H1 (cell line): ENCODE data around the gene CFAP74. TPM values are rescaled to one million over a fixed set of nuclear protein-coding genes. Genes with fewer than 3 reads are reported as not detected.

Source experiments
- CTCF ChIA-PET: fragments of 300-600 bp; sonication (Branson Sonifier 250); formaldehyde crosslinking; loops from one replicate; lab custom pipeline; 2021; ENCODE audit not compliant: partially characterized antibody; lab: Charles Lee
- POLR2A ChIA-PET: fragments of 300-600 bp; sonication (Branson Sonifier 250); formaldehyde crosslinking; loops from one replicate; lab custom pipeline; 2021; ENCODE audit warnings: inconsistent platforms; ENCODE audit not compliant: partially characterized antibody; lab: Charles Lee
- DNase-seq, 2 experiments: peaks; one replicate each; pipeline versions ENCODE4 v3.0.0 to v3.0.0-alpha.2; 2010 to 2022; ENCODE audit warnings: low spot score in 2 of 2, low read depth in 1 of 2, mixed read lengths in 1 of 2
- FAIRE-seq: peaks from 2 replicates; lab custom pipeline; 2011; peaks lifted over from hg19 to GRCh38; lab: Jason Lieb, UNC
- H2AFZ ChIP-seq: 2 replicates; pipeline ENCODE4 v1.8.1; 2012; ENCODE audit warnings: low read length, inconsistent platforms
- H2AK5ac ChIP-seq: 2 replicates; pipeline ENCODE4 v1.6.1; 2013; ENCODE audit warnings: low read depth, low read length
- H2BK120ac ChIP-seq: replicated peaks from 2 replicates; pipeline ENCODE3; 2013; ENCODE audit warnings: low read depth, low read length, inconsistent platforms
- H2BK12ac ChIP-seq: 2 replicates; pipeline ENCODE4 v1.6.1; 2013; ENCODE audit warnings: low read depth, low read length
- H2BK15ac ChIP-seq: 2 replicates; pipeline ENCODE4 v1.6.1; 2013; ENCODE audit warnings: low read length
- H2BK20ac ChIP-seq: 2 replicates; pipeline ENCODE4 v1.6.1; 2013; ENCODE audit warnings: low read length
- H2BK5ac ChIP-seq: 2 replicates; pipeline ENCODE4 v1.6.1; 2013; ENCODE audit warnings: low read depth, low read length
- H3K14ac ChIP-seq: 2 replicates; pipeline ENCODE4 v1.6.1; 2013; ENCODE audit warnings: inconsistent platforms; ENCODE audit not compliant: insufficient read length
- H3K18ac ChIP-seq: 2 replicates; pipeline ENCODE4 v1.6.1; 2013; ENCODE audit warnings: low read length; ENCODE audit errors: extremely low read depth
- H3K23ac ChIP-seq: 2 replicates; pipeline ENCODE4 v1.6.1; 2013; ENCODE audit warnings: inconsistent platforms; ENCODE audit not compliant: insufficient read length
- H3K23me2 ChIP-seq: 2 replicates; pipeline ENCODE4 v1.6.1; 2013; ENCODE audit warnings: low read depth, low read length
- H3K27ac ChIP-seq: 2 replicates; pipeline ENCODE4 v1.6.1; 2011; ENCODE audit warnings: low read depth, low read length, inconsistent platforms
- H3K27me3 ChIP-seq, 4 experiments: replicated peaks in 1 of 4; 1 replicate in 1 of 4; 2 replicates in 3 of 4; pipeline versions ENCODE4 v1.6.1 to v1.8.1; 2011 to 2013; ENCODE audit warnings: low read length in 3 of 4, mild to moderate bottlenecking in 3 of 4, inconsistent platforms in 2 of 4, mixed read lengths in 2 of 4, moderate library complexity in 1 of 4; ENCODE audit not compliant: control insufficient read depth in 3 of 4, insufficient read depth in 3 of 4; ENCODE audit errors: extremely low read depth in 1 of 4
- H3K36me3 ChIP-seq, 4 experiments: 2 replicates each; pipeline versions ENCODE4 v1.6.1 to v1.8.1; 2011 to 2013; ENCODE audit warnings: mild to moderate bottlenecking in 4 of 4, low read length in 3 of 4, moderate library complexity in 2 of 4, control low read depth in 1 of 4, inconsistent platforms in 1 of 4; ENCODE audit not compliant: insufficient read depth in 4 of 4, control insufficient read depth in 2 of 4
- H3K4ac ChIP-seq: replicated peaks from 2 replicates; pipeline ENCODE3; 2013; ENCODE audit warnings: low read length, low read depth, mixed read lengths, inconsistent platforms; ENCODE audit not compliant: insufficient read length
- H3K4me1 ChIP-seq, 4 experiments: replicated peaks in 1 of 4; 1 replicate in 1 of 4; 2 replicates in 3 of 4; pipeline versions ENCODE4 v1.6.1 to v1.8.1; 2011 to 2013; ENCODE audit warnings: low read length in 3 of 4, inconsistent platforms in 2 of 4, mixed read lengths in 1 of 4; ENCODE audit not compliant: insufficient read depth in 4 of 4, control insufficient read depth in 3 of 4
- H3K4me2 ChIP-seq, 2 experiments: 2 replicates each; pipeline versions ENCODE4 v1.6.1 to v1.8.1; 2011 to 2013; ENCODE audit warnings: low read depth in 2 of 2, low read length in 2 of 2, control low read depth in 1 of 2, inconsistent platforms in 1 of 2, mild to moderate bottlenecking in 1 of 2; ENCODE audit not compliant: insufficient read depth in 1 of 2
- H3K4me3 ChIP-seq, 4 experiments: fragments of 200-600, 300-600 bp in 1 of 4; sonication (generic), shearing (Covaris generic), sonication (Bioruptor Twin) in 1 of 4; 2 replicates each; pipeline versions ENCODE4 v1.5.1 to v1.8.1; 2011 to 2016; ENCODE audit warnings: low read length in 4 of 4, low read depth in 3 of 4, control low read depth in 2 of 4, inconsistent platforms in 2 of 4, mild to moderate bottlenecking in 2 of 4, mixed read lengths in 1 of 4, moderate library complexity in 1 of 4; ENCODE audit not compliant: insufficient read depth in 2 of 4; ENCODE audit errors: extremely low read depth in 1 of 4
- H3K56ac ChIP-seq: replicated peaks from 2 replicates; pipeline ENCODE3; 2013; ENCODE audit warnings: low read depth, mild to moderate bottlenecking, mixed read lengths, low read length, inconsistent platforms; ENCODE audit not compliant: insufficient read length
- H3K79me1 ChIP-seq: 2 replicates; pipeline ENCODE4 v1.6.1; 2013; ENCODE audit warnings: low read depth, low read length, control low read depth
- H3K79me2 ChIP-seq, 2 experiments: 2 replicates each; pipeline versions ENCODE4 v1.6.1 to v1.8.1; 2012 to 2013; ENCODE audit warnings: low read length in 2 of 2, mild to moderate bottlenecking in 2 of 2, inconsistent platforms in 1 of 2; ENCODE audit not compliant: insufficient read depth in 2 of 2, control insufficient read depth in 1 of 2
- H3K9ac ChIP-seq, 4 experiments: replicated peaks in 1 of 4; 1 replicate in 1 of 4; 2 replicates in 3 of 4; pipeline versions ENCODE4 v1.6.1 to v1.8.1; 2011 to 2013; ENCODE audit warnings: low read depth in 3 of 4, low read length in 3 of 4, control low read depth in 2 of 4, mild to moderate bottlenecking in 2 of 4, moderate library complexity in 2 of 4, inconsistent platforms in 1 of 4; ENCODE audit errors: extremely low read depth in 1 of 4
- H3K9me3 ChIP-seq, 2 experiments: 2 replicates each; pipeline versions ENCODE4 v1.6.1 to v1.8.1; 2012 to 2013; ENCODE audit warnings: mild to moderate bottlenecking in 2 of 2, moderate library complexity in 2 of 2, control low read depth in 1 of 2, inconsistent platforms in 1 of 2, low read depth in 1 of 2, low read length in 1 of 2, mixed read lengths in 1 of 2; ENCODE audit not compliant: insufficient read depth in 2 of 2
- H4K20me1 ChIP-seq, 2 experiments: replicated peaks in 1 of 2; 2 replicates each; pipeline versions ENCODE3 to v1.8.1; 2011 to 2013; ENCODE audit warnings: inconsistent platforms in 2 of 2, low read length in 2 of 2, mild to moderate bottlenecking in 1 of 2; ENCODE audit not compliant: insufficient read depth in 2 of 2, control insufficient read depth in 1 of 2
- H4K5ac ChIP-seq: 2 replicates; pipeline ENCODE4 v1.6.1; 2013; ENCODE audit warnings: low read length, low read depth, mixed read lengths, inconsistent platforms; ENCODE audit not compliant: insufficient read length
- H4K8ac ChIP-seq: 2 replicates; pipeline ENCODE4 v1.8.0; 2013; ENCODE audit warnings: mild to moderate bottlenecking, moderate library complexity, low read length, inconsistent platforms; ENCODE audit not compliant: insufficient read depth; ENCODE audit errors: extremely low read depth
- H4K91ac ChIP-seq: replicated peaks from 2 replicates; pipeline ENCODE3; 2013; ENCODE audit warnings: low read length, mixed read lengths, inconsistent platforms; ENCODE audit not compliant: insufficient read length
- BACH1 ChIP-seq: IDR thresholded peaks from 2 replicates; pipeline ENCODE4 v1.6.1; 2012; ENCODE audit warnings: low read length, improper control_type of control experiment
- CBX8 ChIP-seq: fragments of 300-800, 300-1000 bp; sonication (generic); IDR thresholded peaks from 2 replicates; pipeline ENCODE4 v1.7.1; 2016; ENCODE audit warnings: low read depth, low read length, borderline replicate concordance
- EGR1 ChIP-seq: IDR thresholded peaks from 2 replicates; pipeline ENCODE4 v1.6.1; 2011; ENCODE audit warnings: low read depth, low read length, borderline replicate concordance
- EP300 ChIP-seq, 2 experiments: IDR thresholded peaks; 1 replicate in 1 of 2; 2 replicates in 1 of 2; pipeline ENCODE4 v1.6.1; 2011 to 2012; ENCODE audit warnings: low read depth in 2 of 2, low read length in 2 of 2, mild to moderate bottlenecking in 2 of 2, borderline replicate concordance in 1 of 2, inconsistent platforms in 1 of 2, moderate library complexity in 1 of 2
- SIX5 ChIP-seq: IDR thresholded peaks from 2 replicates; pipeline ENCODE4 v1.6.1; 2011; ENCODE audit warnings: mild to moderate bottlenecking, low read depth, low read length
- TBP ChIP-seq: IDR thresholded peaks from 2 replicates; pipeline ENCODE4 v1.6.1; 2011; ENCODE audit warnings: low read depth, low read length, improper control_type of control experiment
- WGBS, 2 experiments: shearing (Covaris generic) in 1 of 2; methylation state at CpG; one replicate each; pipeline versions ENCODE4 v1.1.6 to v1.1.7; 2013 to 2015; ENCODE audit warnings: low lambda C conversion rate in 2 of 2, mixed read lengths in 2 of 2, inconsistent platforms in 1 of 2, low coverage in 1 of 2, missing lambda C conversion rate in 1 of 2; ENCODE audit not compliant: insufficient replicate concordance in 2 of 2, insufficient coverage in 1 of 2, insufficient read length in 1 of 2; ENCODE audit errors: extremely low coverage in 1 of 2, missing lambda C conversion rate in 1 of 2; 5-methylcytosine and 5-hydroxymethylcytosine counted together
- polyA plus RNA-seq, 7 experiments: library from polyadenylated mRNA; depleted of rRNA in 3 of 7; stranded (reverse) in 5 of 7; unstranded in 2 of 7; fragments of >200 nt in 5 of 7; fragments of 200-250 nt in 2 of 7; gene quantifications; 1 replicate in 5 of 7; 2 replicates in 1 of 7; 4 replicates in 1 of 7; pipeline versions ENCODE4 v1.2.1 to v1.2.3, GENCODE V29; 2011 to 2013; ENCODE audit warnings: missing spikeins in 2 of 7, mixed read lengths in 2 of 7
- total RNA-seq: library from RNA; stranded (reverse); fragmentation: NEBNext Ultra II Directional; extraction: Animal tissue kit (Norgen Biotek cat#: 25700); gene quantifications from 2 replicates; pipeline ENCODE4 v1.2.1, GENCODE V29; 2021
- TF ChIP-seq, protein P1 (sequence below): IDR thresholded peaks from 2 replicates; pipeline ENCODE4 v1.6.1; 2012; ENCODE audit warnings: inconsistent platforms

The CFAP74 gene
- total and polyA plus RNA-seq, 2 of the 8 experiments (the other 6 are each of a cell fraction or from before 2014, with no cell fraction given) = 0.09 to 0.20 TPM

DNA sequence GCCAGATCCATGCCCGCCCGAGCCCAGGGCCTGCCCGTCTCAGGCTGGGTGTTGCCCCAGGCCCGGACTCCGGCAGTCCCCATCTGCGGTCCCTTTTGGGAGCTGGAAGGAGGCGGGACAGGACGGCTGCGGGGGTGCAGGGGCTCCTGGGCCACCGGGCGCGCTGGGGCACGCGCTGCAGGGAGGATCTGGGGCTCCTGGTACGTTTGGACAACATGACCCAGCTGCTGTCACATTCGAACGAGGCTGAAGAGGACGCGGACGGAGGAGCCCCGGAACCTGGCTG lies 95.1 kb downstream of the CFAP74 start:
- H2AK5ac ChIP-seq = no peak overlapping the region
- FAIRE-seq (no peak), DNase-seq (no peak)
- peak overlapping the region; percentile 63 to 93 for H3K4me2 ChIP-seq
- no peak overlapping the region for H2BK120ac ChIP-seq
- H3K27ac ChIP-seq = no peak overlapping the region
- peak overlapping the region; percentile 71; the same call in 1 of the 2 replicates for H2BK5ac ChIP-seq
- H3K23ac ChIP-seq = no peak overlapping the region
- H3K18ac ChIP-seq = peak overlapping the region; percentile 97; the same call in 1 of the 2 replicates
- no peaks in the 10 kb centered on the region for H3K36me3 ChIP-seq
- no peak overlapping the region for H2AFZ ChIP-seq
- H3K9me3 ChIP-seq = no peaks in the 10 kb centered on the region
- peak overlapping the region; percentile 55 for H4K91ac ChIP-seq
- ChIA-PET CTCF (interaction anchor here (0.7 to 9.7 kb wide), 23 partner anchors 10 to 144 kb away, joined by 3 to 74 read pairs (median 4); no protein-coding TSS in a partner anchor), POLR2A (interaction anchor here (1.0 to 2.5 kb wide), 8 partner anchors 9 to 136 kb away, joined by 3 to 10 read pairs (median 4); no protein-coding TSS in a partner anchor)
- peak overlapping the region; percentile 61; the same call in 1 of the 2 replicates for H2BK15ac ChIP-seq
- H2BK12ac ChIP-seq = no peak overlapping the region
- no peak overlapping the region for H3K14ac ChIP-seq
- no peak overlapping the region for H3K4ac ChIP-seq
- no peaks in the 10 kb centered on the region for H3K79me2 ChIP-seq
- peak overlapping the region; percentile 39; the same call in 1 of the 2 replicates for H4K8ac ChIP-seq
- 67% methylated on average over 3 of the region's 21 CpGs; no CpG with 5 or more reads in 1 of the 2 experiments for WGBS, 2 experiments
- peak overlapping the region; percentile 49 to 83 (median 66) for H3K4me3 ChIP-seq
- TF ChIP-seq SIX5 (no peak), BACH1 (no peak), EP300 (IDR thresholded peaks at IDR 0.05; ENCODE audit: borderline replicate concordance in 1 of 2, low read depth in 2 of 2, low read length in 2 of 2) (no peak), EGR1 (no peak), CBX8 (no peak), TBP (no peak)
- TF ChIP-seq, protein P1, sequence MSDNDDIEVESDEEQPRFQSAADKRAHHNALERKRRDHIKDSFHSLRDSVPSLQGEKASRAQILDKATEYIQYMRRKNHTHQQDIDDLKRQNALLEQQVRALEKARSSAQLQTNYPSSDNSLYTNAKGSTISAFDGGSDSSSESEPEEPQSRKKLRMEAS = peak; percentile 40; the same call in 1 of the 2 replicates
- no peak overlapping the region for H4K5ac ChIP-seq
- H3K4me1 ChIP-seq = peaks cover 0 to 10% (median 5%) of the 10 kb centered on the region in 4 experiments; a peak in 5 of 7 replicates
- H3K56ac ChIP-seq = peak overlapping the region; percentile 59
- H3K79me1 ChIP-seq = no peaks in the 10 kb centered on the region
- H2BK20ac ChIP-seq = no peak overlapping the region
- peaks cover 5% of the 10 kb centered on the region; the same call in 1 of the 2 replicates for H3K23me2 ChIP-seq
- H3K9ac ChIP-seq = peak overlapping the region in 3 of 4 experiments; percentile 38 to 85 (median 52); a peak in 3 of 7 replicates
- H3K27me3 ChIP-seq = no peaks in the 10 kb centered on the region
- no peaks in the 10 kb centered on the region for H4K20me1 ChIP-seq
